Measurements from ENCODE around the gene ACSBG1.
A peak's percentile ranks its signal among the peaks of the same experiment; 100 is the strongest.

Gene ACSBG1

GRCh38 chr15:78130466-78131294, 103.7 kb downstream of the ACSBG1 start:
- DNase-seq (ENCODE audit: low spot score) = no peak

- DNase-seq (ENCODE audit: low spot score) = no peak
Measured at GRCh38 chr15:78129751-78130287, 104.5 kb downstream of the ACSBG1 start.

GRCh38 chr15:78129077-78129750, 105.2 kb downstream of the ACSBG1 start:
- peak; percentile 16 for DNase-seq (ENCODE audit: low spot score)

GRCh38 chr15:78127882-78128281, 106.5 kb downstream of the ACSBG1 start:
- peak; percentile 4 for DNase-seq (ENCODE audit: low spot score)

GRCh38 chr15:78125267-78125666, 109.1 kb downstream of the ACSBG1 start:
- DNase-seq (ENCODE audit: low spot score) = no peak

GRCh38 chr15:78120523-78120922, 113.8 kb downstream of the ACSBG1 start:
- DNase-seq (ENCODE audit: low spot score) = no peak
